H1 (cell line): ENCODE results near the gene PTDSS2. TPM values are rescaled to one million over a fixed set of nuclear protein-coding genes. Genes with fewer than 3 reads are reported as not detected.

Experiments used
- CTCF ChIA-PET: fragments of 300-600 bp; sonication (Branson Sonifier 250); formaldehyde crosslinking; loops from one replicate; lab custom pipeline; 2021; ENCODE audit not compliant: partially characterized antibody; lab: Charles Lee
- POLR2A ChIA-PET: fragments of 300-600 bp; sonication (Branson Sonifier 250); formaldehyde crosslinking; loops from one replicate; lab custom pipeline; 2021; ENCODE audit warnings: inconsistent platforms; ENCODE audit not compliant: partially characterized antibody; lab: Charles Lee
- DNase-seq, 2 experiments: peaks; one replicate each; pipeline versions ENCODE4 v3.0.0 to v3.0.0-alpha.2; 2010 to 2022; ENCODE audit warnings: low spot score in 2 of 2, low read depth in 1 of 2, mixed read lengths in 1 of 2
- FAIRE-seq: peaks from 2 replicates; lab custom pipeline; 2011; peaks lifted over from hg19 to GRCh38; lab: Jason Lieb, UNC
- H2AFZ ChIP-seq: 2 replicates; pipeline ENCODE4 v1.8.1; 2012; ENCODE audit warnings: low read length, inconsistent platforms
- H2AK5ac ChIP-seq: 2 replicates; pipeline ENCODE4 v1.6.1; 2013; ENCODE audit warnings: low read depth, low read length
- H2BK120ac ChIP-seq: replicated peaks from 2 replicates; pipeline ENCODE3; 2013; ENCODE audit warnings: low read depth, low read length, inconsistent platforms
- H2BK12ac ChIP-seq: 2 replicates; pipeline ENCODE4 v1.6.1; 2013; ENCODE audit warnings: low read depth, low read length
- H2BK15ac ChIP-seq: 2 replicates; pipeline ENCODE4 v1.6.1; 2013; ENCODE audit warnings: low read length
- H2BK20ac ChIP-seq: 2 replicates; pipeline ENCODE4 v1.6.1; 2013; ENCODE audit warnings: low read length
- H2BK5ac ChIP-seq: 2 replicates; pipeline ENCODE4 v1.6.1; 2013; ENCODE audit warnings: low read depth, low read length
- H3K14ac ChIP-seq: 2 replicates; pipeline ENCODE4 v1.6.1; 2013; ENCODE audit warnings: inconsistent platforms; ENCODE audit not compliant: insufficient read length
- H3K18ac ChIP-seq: 2 replicates; pipeline ENCODE4 v1.6.1; 2013; ENCODE audit warnings: low read length; ENCODE audit errors: extremely low read depth
- H3K23ac ChIP-seq: 2 replicates; pipeline ENCODE4 v1.6.1; 2013; ENCODE audit warnings: inconsistent platforms; ENCODE audit not compliant: insufficient read length
- H3K23me2 ChIP-seq: 2 replicates; pipeline ENCODE4 v1.6.1; 2013; ENCODE audit warnings: low read depth, low read length
- H3K27ac ChIP-seq: 2 replicates; pipeline ENCODE4 v1.6.1; 2011; ENCODE audit warnings: low read depth, low read length, inconsistent platforms
- H3K27me3 ChIP-seq, 4 experiments: replicated peaks in 1 of 4; 1 replicate in 1 of 4; 2 replicates in 3 of 4; pipeline versions ENCODE4 v1.6.1 to v1.8.1; 2011 to 2013; ENCODE audit warnings: low read length in 3 of 4, mild to moderate bottlenecking in 3 of 4, inconsistent platforms in 2 of 4, mixed read lengths in 2 of 4, moderate library complexity in 1 of 4; ENCODE audit not compliant: control insufficient read depth in 3 of 4, insufficient read depth in 3 of 4; ENCODE audit errors: extremely low read depth in 1 of 4
- H3K36me3 ChIP-seq, 4 experiments: 2 replicates each; pipeline versions ENCODE4 v1.6.1 to v1.8.1; 2011 to 2013; ENCODE audit warnings: mild to moderate bottlenecking in 4 of 4, low read length in 3 of 4, moderate library complexity in 2 of 4, control low read depth in 1 of 4, inconsistent platforms in 1 of 4; ENCODE audit not compliant: insufficient read depth in 4 of 4, control insufficient read depth in 2 of 4
- H3K4ac ChIP-seq: replicated peaks from 2 replicates; pipeline ENCODE3; 2013; ENCODE audit warnings: low read length, low read depth, mixed read lengths, inconsistent platforms; ENCODE audit not compliant: insufficient read length
- H3K4me1 ChIP-seq, 4 experiments: replicated peaks in 1 of 4; 1 replicate in 1 of 4; 2 replicates in 3 of 4; pipeline versions ENCODE4 v1.6.1 to v1.8.1; 2011 to 2013; ENCODE audit warnings: low read length in 3 of 4, inconsistent platforms in 2 of 4, mixed read lengths in 1 of 4; ENCODE audit not compliant: insufficient read depth in 4 of 4, control insufficient read depth in 3 of 4
- H3K4me2 ChIP-seq, 2 experiments: 2 replicates each; pipeline versions ENCODE4 v1.6.1 to v1.8.1; 2011 to 2013; ENCODE audit warnings: low read depth in 2 of 2, low read length in 2 of 2, control low read depth in 1 of 2, inconsistent platforms in 1 of 2, mild to moderate bottlenecking in 1 of 2; ENCODE audit not compliant: insufficient read depth in 1 of 2
- H3K4me3 ChIP-seq, 4 experiments: fragments of 200-600, 300-600 bp in 1 of 4; sonication (generic), shearing (Covaris generic), sonication (Bioruptor Twin) in 1 of 4; 2 replicates each; pipeline versions ENCODE4 v1.5.1 to v1.8.1; 2011 to 2016; ENCODE audit warnings: low read length in 4 of 4, low read depth in 3 of 4, control low read depth in 2 of 4, inconsistent platforms in 2 of 4, mild to moderate bottlenecking in 2 of 4, mixed read lengths in 1 of 4, moderate library complexity in 1 of 4; ENCODE audit not compliant: insufficient read depth in 2 of 4; ENCODE audit errors: extremely low read depth in 1 of 4
- H3K56ac ChIP-seq: replicated peaks from 2 replicates; pipeline ENCODE3; 2013; ENCODE audit warnings: low read depth, mild to moderate bottlenecking, mixed read lengths, low read length, inconsistent platforms; ENCODE audit not compliant: insufficient read length
- H3K79me1 ChIP-seq: 2 replicates; pipeline ENCODE4 v1.6.1; 2013; ENCODE audit warnings: low read depth, low read length, control low read depth
- H3K79me2 ChIP-seq, 2 experiments: 2 replicates each; pipeline versions ENCODE4 v1.6.1 to v1.8.1; 2012 to 2013; ENCODE audit warnings: low read length in 2 of 2, mild to moderate bottlenecking in 2 of 2, inconsistent platforms in 1 of 2; ENCODE audit not compliant: insufficient read depth in 2 of 2, control insufficient read depth in 1 of 2
- H3K9ac ChIP-seq, 4 experiments: replicated peaks in 1 of 4; 1 replicate in 1 of 4; 2 replicates in 3 of 4; pipeline versions ENCODE4 v1.6.1 to v1.8.1; 2011 to 2013; ENCODE audit warnings: low read depth in 3 of 4, low read length in 3 of 4, control low read depth in 2 of 4, mild to moderate bottlenecking in 2 of 4, moderate library complexity in 2 of 4, inconsistent platforms in 1 of 4; ENCODE audit errors: extremely low read depth in 1 of 4
- H3K9me3 ChIP-seq, 2 experiments: 2 replicates each; pipeline versions ENCODE4 v1.6.1 to v1.8.1; 2012 to 2013; ENCODE audit warnings: mild to moderate bottlenecking in 2 of 2, moderate library complexity in 2 of 2, control low read depth in 1 of 2, inconsistent platforms in 1 of 2, low read depth in 1 of 2, low read length in 1 of 2, mixed read lengths in 1 of 2; ENCODE audit not compliant: insufficient read depth in 2 of 2
- H4K20me1 ChIP-seq, 2 experiments: replicated peaks in 1 of 2; 2 replicates each; pipeline versions ENCODE3 to v1.8.1; 2011 to 2013; ENCODE audit warnings: inconsistent platforms in 2 of 2, low read length in 2 of 2, mild to moderate bottlenecking in 1 of 2; ENCODE audit not compliant: insufficient read depth in 2 of 2, control insufficient read depth in 1 of 2
- H4K5ac ChIP-seq: 2 replicates; pipeline ENCODE4 v1.6.1; 2013; ENCODE audit warnings: low read length, low read depth, mixed read lengths, inconsistent platforms; ENCODE audit not compliant: insufficient read length
- H4K8ac ChIP-seq: 2 replicates; pipeline ENCODE4 v1.8.0; 2013; ENCODE audit warnings: mild to moderate bottlenecking, moderate library complexity, low read length, inconsistent platforms; ENCODE audit not compliant: insufficient read depth; ENCODE audit errors: extremely low read depth
- H4K91ac ChIP-seq: replicated peaks from 2 replicates; pipeline ENCODE3; 2013; ENCODE audit warnings: low read length, mixed read lengths, inconsistent platforms; ENCODE audit not compliant: insufficient read length
- BRCA1 ChIP-seq: IDR thresholded peaks from 2 replicates; pipeline ENCODE4 v1.6.1; 2012; ENCODE audit warnings: low read depth, low read length, improper control_type of control experiment
- CBX5 ChIP-seq: fragments of 300-800, 300-1000 bp; sonication (generic); IDR thresholded peaks from 2 replicates; pipeline ENCODE4 v1.7.1; 2016; ENCODE audit warnings: antibody characterized with exemption, low read length, low read depth
- CHD2 ChIP-seq: IDR thresholded peaks from 2 replicates; pipeline ENCODE4 v1.6.1; 2012; ENCODE audit warnings: low read length, improper control_type of control experiment
- GTF2F1 ChIP-seq: IDR thresholded peaks from 2 replicates; pipeline ENCODE4 v1.6.1; 2012; ENCODE audit warnings: low read depth, low read length, improper control_type of control experiment, borderline replicate concordance
- JUND ChIP-seq: IDR thresholded peaks from 2 replicates; pipeline ENCODE4 v1.6.1; 2011; ENCODE audit warnings: mild to moderate bottlenecking, improper control_type of control experiment, low read length
- KDM5A ChIP-seq: fragments of 200-600 bp; IDR thresholded peaks from 2 replicates; pipeline ENCODE4 v1.7.1; 2012; ENCODE audit warnings: mild to moderate bottlenecking, low read length, inconsistent platforms, mixed read lengths
- POU5F1 ChIP-seq: IDR thresholded peaks from 2 replicates; pipeline ENCODE4 v1.6.1; 2011; ENCODE audit warnings: low read depth, mild to moderate bottlenecking, low read length, moderate library complexity
- SIRT6 ChIP-seq: IDR thresholded peaks from one replicate; pipeline ENCODE4 v1.7.1; 2012; ENCODE audit warnings: low read length, inconsistent platforms
- SUZ12 ChIP-seq: fragments of 200-600 bp; sonication (generic); IDR thresholded peaks from 2 replicates; pipeline ENCODE4 v1.6.1; 2012; ENCODE audit warnings: mild to moderate bottlenecking, inconsistent platforms, low read length, moderate library complexity, mixed read lengths
- ZNF274 ChIP-seq: IDR thresholded peaks from 2 replicates; pipeline ENCODE4 v1.7.0; 2012; ENCODE audit warnings: low read length, borderline replicate concordance; ENCODE audit errors: extremely low read depth
- WGBS, 2 experiments: shearing (Covaris generic) in 1 of 2; methylation state at CpG; one replicate each; pipeline versions ENCODE4 v1.1.6 to v1.1.7; 2013 to 2015; ENCODE audit warnings: low lambda C conversion rate in 2 of 2, mixed read lengths in 2 of 2, inconsistent platforms in 1 of 2, low coverage in 1 of 2, missing lambda C conversion rate in 1 of 2; ENCODE audit not compliant: insufficient replicate concordance in 2 of 2, insufficient coverage in 1 of 2, insufficient read length in 1 of 2; ENCODE audit errors: extremely low coverage in 1 of 2, missing lambda C conversion rate in 1 of 2; 5-methylcytosine and 5-hydroxymethylcytosine counted together
- polyA plus RNA-seq, 7 experiments: library from polyadenylated mRNA; depleted of rRNA in 3 of 7; stranded (reverse) in 5 of 7; unstranded in 2 of 7; fragments of >200 nt in 5 of 7; fragments of 200-250 nt in 2 of 7; gene quantifications; 1 replicate in 5 of 7; 2 replicates in 1 of 7; 4 replicates in 1 of 7; pipeline versions ENCODE4 v1.2.1 to v1.2.3, GENCODE V29; 2011 to 2013; ENCODE audit warnings: missing spikeins in 2 of 7, mixed read lengths in 2 of 7
- total RNA-seq: library from RNA; stranded (reverse); fragmentation: NEBNext Ultra II Directional; extraction: Animal tissue kit (Norgen Biotek cat#: 25700); gene quantifications from 2 replicates; pipeline ENCODE4 v1.2.1, GENCODE V29; 2021
- TF ChIP-seq, protein P1 (sequence below): IDR thresholded peaks from 2 replicates; pipeline ENCODE4 v1.6.1; 2012; ENCODE audit warnings: inconsistent platforms
- TF ChIP-seq, protein P2 (sequence below): IDR thresholded peaks from 2 replicates; pipeline ENCODE4 v1.6.1; 2012; ENCODE audit warnings: low read length, inconsistent platforms

The PTDSS2 gene
- total and polyA plus RNA-seq, 2 of the 8 experiments (the other 6 are each of a cell fraction or from before 2014, with no cell fraction given), result 48.7 to 68.2 TPM

- peaks cover 2 to 11% (median 3%) of the 10 kb centered on the region in 4 experiments; a peak in 3 of 8 replicates for H3K36me3 ChIP-seq
- H4K5ac ChIP-seq, result no peak overlapping the region
- H3K56ac ChIP-seq, result no peak overlapping the region
- no peak overlapping the region for H3K18ac ChIP-seq
- H3K14ac ChIP-seq, result no peak overlapping the region
- no peaks in the 10 kb centered on the region for H3K9me3 ChIP-seq
- H2BK20ac ChIP-seq, result no peak overlapping the region
- FAIRE-seq (no peak), DNase-seq (no peak)
- no peak overlapping the region for H3K23ac ChIP-seq
- H2BK5ac ChIP-seq, result no peak overlapping the region
- H3K27ac ChIP-seq, result no peak overlapping the region
- H3K79me1 ChIP-seq, result peaks cover 14% of the 10 kb centered on the region; the same call in 1 of the 2 replicates
- ChIA-PET POLR2A (interaction anchor here (0.5 to 4.8 kb wide), 8 partner anchors 10 to 41 kb away, joined by 3 to 21 read pairs (median 5); partner anchors contain the start of gene ANO9), CTCF (interaction anchor here (1.1 to 5.4 kb wide), 4 partner anchors 20 to 61 kb away, joined by 3 to 32 read pairs (median 4); no protein-coding TSS in a partner anchor)
- H3K4ac ChIP-seq, result no peak overlapping the region
- H2AFZ ChIP-seq, result no peak overlapping the region
- 93% methylated on average over 12 of the region's 12 CpGs; no CpG with 5 or more reads in 1 of the 2 experiments for WGBS, 2 experiments
- peaks cover 15 to 20% of the 10 kb centered on the region in 2 experiments for H4K20me1 ChIP-seq
- H2BK15ac ChIP-seq, result no peak overlapping the region
- H3K4me3 ChIP-seq, result no peak overlapping the region
- peaks cover 3 to 20% (median 11%) of the 10 kb centered on the region in 4 experiments for H3K4me1 ChIP-seq
- H3K9ac ChIP-seq, result no peak overlapping the region
- H3K27me3 ChIP-seq, result no peaks in the 10 kb centered on the region
- no peak overlapping the region for H2BK120ac ChIP-seq
- no peak overlapping the region for H2AK5ac ChIP-seq
- H4K91ac ChIP-seq, result no peak overlapping the region
- no peak overlapping the region; a peak in 1 of 4 replicates for H3K4me2 ChIP-seq
- peaks cover 2% of the 10 kb centered on the region; the same call in 1 of the 2 replicates for H3K23me2 ChIP-seq
- H3K79me2 ChIP-seq, result peaks cover 14 to 61% of the 10 kb centered on the region in 2 experiments; a peak in 3 of 4 replicates
- no peak overlapping the region for H2BK12ac ChIP-seq
- no peak overlapping the region for H4K8ac ChIP-seq
- no peak for TF ChIP-seq ZNF274
- no peak for TF ChIP-seq CHD2
- TF ChIP-seq BRCA1, result no peak
- TF ChIP-seq POU5F1, result no peak
- TF ChIP-seq JUND, result no peak
- TF ChIP-seq, protein P1, sequence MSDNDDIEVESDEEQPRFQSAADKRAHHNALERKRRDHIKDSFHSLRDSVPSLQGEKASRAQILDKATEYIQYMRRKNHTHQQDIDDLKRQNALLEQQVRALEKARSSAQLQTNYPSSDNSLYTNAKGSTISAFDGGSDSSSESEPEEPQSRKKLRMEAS, result no peak
- no peak for TF ChIP-seq SUZ12
- TF ChIP-seq SIRT6, result no peak
- TF ChIP-seq, protein P2, sequence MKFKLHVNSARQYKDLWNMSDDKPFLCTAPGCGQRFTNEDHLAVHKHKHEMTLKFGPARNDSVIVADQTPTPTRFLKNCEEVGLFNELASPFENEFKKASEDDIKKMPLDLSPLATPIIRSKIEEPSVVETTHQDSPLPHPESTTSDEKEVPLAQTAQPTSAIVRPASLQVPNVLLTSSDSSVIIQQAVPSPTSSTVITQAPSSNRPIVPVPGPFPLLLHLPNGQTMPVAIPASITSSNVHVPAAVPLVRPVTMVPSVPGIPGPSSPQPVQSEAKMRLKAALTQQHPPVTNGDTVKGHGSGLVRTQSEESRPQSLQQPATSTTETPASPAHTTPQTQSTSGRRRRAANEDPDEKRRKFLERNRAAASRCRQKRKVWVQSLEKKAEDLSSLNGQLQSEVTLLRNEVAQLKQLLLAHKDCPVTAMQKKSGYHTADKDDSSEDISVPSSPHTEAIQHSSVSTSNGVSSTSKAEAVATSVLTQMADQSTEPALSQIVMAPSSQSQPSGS, result no peak
- no peak for TF ChIP-seq GTF2F1
- no peak for TF ChIP-seq KDM5A
- no peak for TF ChIP-seq CBX5
Measured at GRCh38 chr11:452203-452744, 2.2 kb downstream of the PTDSS2 start.
